HEK293 (cell line): ENCODE data around the gene KRT74.
A peak's percentile ranks its signal among the peaks of the same experiment; 100 is the strongest.

Experiments used
- CTCF ChIA-PET: fragments of 350-600 bp; formaldehyde crosslinking; extraction: SDS; loops from one replicate; lab custom pipeline; 2021; ENCODE audit warnings: antibody characterized with exemption; lab: Yijun Ruan, JAX
- POLR2A ChIA-PET: fragments of 300-600 bp; formaldehyde crosslinking; extraction: SDS; loops from one replicate; lab custom pipeline; 2020; ENCODE audit warnings: antibody characterized with exemption, inconsistent platforms; lab: Yijun Ruan, JAX
- H3K27ac ChIP-seq: fragments of 200-500 bp; sonication (Bioruptor generic); 2 replicates; pipeline ENCODE4 v1.5.1; 2014; ENCODE audit warnings: low read depth, low read length, control low read depth, inconsistent platforms; ENCODE audit errors: extremely low read depth
- H3K36me3 ChIP-seq, 2 experiments: fragments of 200-500 bp in 1 of 2; sonication (Bioruptor generic) in 1 of 2; 1 replicate in 1 of 2; 2 replicates in 1 of 2; pipeline ENCODE4 v1.5.1; 2014 to 2017; ENCODE audit warnings: inconsistent platforms in 2 of 2, low read length in 2 of 2; ENCODE audit not compliant: control insufficient read depth in 2 of 2, insufficient read depth in 1 of 2
- H3K4me1 ChIP-seq: fragments of 200-500 bp; sonication (Bioruptor generic); 2 replicates; pipeline ENCODE4 v1.5.1; 2014; ENCODE audit warnings: mild to moderate bottlenecking, low read length, inconsistent platforms; ENCODE audit not compliant: control insufficient read depth, insufficient read depth
- H3K4me3 ChIP-seq: 2 replicates; pipeline ENCODE4 v1.5.1; 2011; ENCODE audit warnings: low read depth, mild to moderate bottlenecking, control low read depth, low read length, moderate library complexity
- H3K9me3 ChIP-seq: fragments of 200-500 bp; sonication (Bioruptor generic); 2 replicates; pipeline ENCODE4 v1.5.1; 2014; ENCODE audit warnings: low read depth, low read length, inconsistent platforms; ENCODE audit not compliant: control insufficient read depth, insufficient read depth
- AEBP2 ChIP-seq: fragments of 450-650 bp; formaldehyde crosslinking; IDR thresholded peaks from 2 replicates; pipeline ENCODE4 v1.5.1; 2016; ENCODE audit warnings: missing biosample characterization, missing genetic modification characterization, borderline replicate concordance
- EGR2 ChIP-seq: fragments of 450-650 bp; formaldehyde crosslinking; IDR thresholded peaks from 2 replicates; pipeline ENCODE4 v1.5.1; 2016; ENCODE audit warnings: low read depth, missing biosample characterization, missing genetic modification characterization
- GFI1B ChIP-seq: fragments of 450-650 bp; formaldehyde crosslinking; IDR thresholded peaks from 2 replicates; pipeline ENCODE4 v1.5.1; 2016; ENCODE audit warnings: missing biosample characterization, missing genetic modification characterization
- GLI2 ChIP-seq: fragments of 450-650 bp; formaldehyde crosslinking; IDR thresholded peaks from 2 replicates; pipeline ENCODE4; 2017; ENCODE audit warnings: missing biosample characterization, missing genetic modification characterization, low read depth, borderline replicate concordance
- HOXA7 ChIP-seq: sonication (generic); formaldehyde crosslinking; IDR thresholded peaks from 2 replicates; pipeline ENCODE4 v1.8.1; 2022; ENCODE audit warnings: missing genetic modification reagents, borderline replicate concordance
- INSM2 ChIP-seq: fragments of 450-650 bp; formaldehyde crosslinking; IDR thresholded peaks from 2 replicates; pipeline ENCODE4 v1.5.1; 2016; ENCODE audit warnings: missing biosample characterization, missing genetic modification characterization
- KLF9 ChIP-seq: fragments of 450-650 bp; formaldehyde crosslinking; IDR thresholded peaks from 2 replicates; pipeline ENCODE4 v1.5.1; 2016; ENCODE audit warnings: missing biosample characterization, missing genetic modification characterization, low read depth
- PRDM6 ChIP-seq: fragments of 450-650 bp; formaldehyde crosslinking; IDR thresholded peaks from 2 replicates; pipeline ENCODE4 v1.5.1; 2017; ENCODE audit warnings: missing biosample characterization, missing genetic modification characterization
- RBAK ChIP-seq: fragments of 450-650 bp; formaldehyde crosslinking; IDR thresholded peaks from 2 replicates; pipeline ENCODE4 v1.5.1; 2016; ENCODE audit warnings: missing biosample characterization, missing genetic modification characterization
- ZBTB11 ChIP-seq: fragments of 450-650 bp; formaldehyde crosslinking; conservative IDR thresholded peaks from 2 replicates; pipeline ENCODE4 v1.5.1; 2016; ENCODE audit warnings: low read depth, missing biosample characterization, missing genetic modification characterization
- ZBTB17 ChIP-seq: fragments of 450-650 bp; formaldehyde crosslinking; IDR thresholded peaks from 2 replicates; pipeline ENCODE4 v1.5.1; 2016; ENCODE audit warnings: missing biosample characterization, missing genetic modification characterization
- ZBTB7A ChIP-seq: fragments of 450-650 bp; formaldehyde crosslinking; IDR thresholded peaks from 2 replicates; pipeline ENCODE4 v1.5.1; 2016; ENCODE audit warnings: low read depth, missing biosample characterization, missing genetic modification characterization
- ZFHX2 ChIP-seq: fragments of 450-650 bp; formaldehyde crosslinking; conservative IDR thresholded peaks from 2 replicates; pipeline ENCODE4 v1.5.1; 2016; ENCODE audit warnings: missing biosample characterization, missing genetic modification characterization
- ZIC2 ChIP-seq: fragments of 450-650 bp; formaldehyde crosslinking; IDR thresholded peaks from 2 replicates; pipeline ENCODE4 v1.5.1; 2016; ENCODE audit warnings: missing biosample characterization, missing genetic modification characterization
- ZNF10 ChIP-seq: fragments of 450-650 bp; formaldehyde crosslinking; IDR thresholded peaks from 2 replicates; pipeline ENCODE4 v1.5.1; 2017; ENCODE audit warnings: missing biosample characterization, missing genetic modification characterization
- ZNF148 ChIP-seq: fragments of 450-650 bp; formaldehyde crosslinking; IDR thresholded peaks from 2 replicates; pipeline ENCODE4 v1.5.0; 2017; ENCODE audit warnings: missing biosample characterization, missing genetic modification characterization, borderline replicate concordance
- ZNF174 ChIP-seq: fragments of 450-650 bp; formaldehyde crosslinking; IDR thresholded peaks from 2 replicates; pipeline ENCODE4 v1.5.0; 2017; ENCODE audit warnings: missing biosample characterization, mild to moderate bottlenecking, missing genetic modification characterization
- ZNF239 ChIP-seq: fragments of 450-650 bp; formaldehyde crosslinking; IDR thresholded peaks from 2 replicates; pipeline ENCODE4 v1.5.1; 2016; ENCODE audit warnings: missing biosample characterization, missing genetic modification characterization
- ZNF391 ChIP-seq: fragments of 450-650 bp; formaldehyde crosslinking; IDR thresholded peaks from 2 replicates; pipeline ENCODE4 v1.5.1; 2016; ENCODE audit warnings: low read depth, missing biosample characterization, missing genetic modification characterization, borderline replicate concordance
- ZNF473 ChIP-seq: fragments of 450-650 bp; formaldehyde crosslinking; IDR thresholded peaks from 2 replicates; pipeline ENCODE4 v1.5.1; 2017; ENCODE audit warnings: missing biosample characterization, missing genetic modification characterization
- ZNF510 ChIP-seq: fragments of 450-650 bp; formaldehyde crosslinking; IDR thresholded peaks from 2 replicates; pipeline ENCODE4 v1.5.1; 2018; ENCODE audit warnings: mild to moderate bottlenecking, missing genetic modification characterization, missing biosample characterization; ENCODE audit not compliant: insufficient replicate concordance
- ZNF513 ChIP-seq: fragments of 450-650 bp; IDR thresholded peaks from 2 replicates; pipeline ENCODE4 v1.5.1; 2018; ENCODE audit warnings: missing biosample characterization, missing genetic modification characterization
- ZNF747 ChIP-seq: fragments of 450-650 bp; formaldehyde crosslinking; IDR thresholded peaks from 2 replicates; pipeline ENCODE4 v1.5.1; 2016; ENCODE audit warnings: missing biosample characterization, missing genetic modification characterization

Gene KRT74

GRCh38 chr12:52578469-52578868 lies 4.8 kb upstream of the KRT74 start:
- H3K4me3 ChIP-seq: no peak overlapping the region
- TF ChIP-seq GLI2 (tag by site-specific recombination) (no peak), ZIC2 (tag by site-specific recombination) (no peak), PRDM6 (tag by site-specific recombination) (no peak), ZNF747 (no peak), EGR2 (0 out of 2 replicates have a peak, but pooled peaks have one; percentile 14), ZFHX2 (0 out of 2 replicates have a peak, but pooled peaks have one; percentile 13)
- no peaks in the 10 kb centered on the region for H3K4me1 ChIP-seq
- no peaks in the 10 kb centered on the region for H3K36me3 ChIP-seq
- H3K27ac ChIP-seq: no peak overlapping the region
- ChIA-PET CTCF (interaction anchor here (0.5 to 9.9 kb wide), 9 partner anchors 26 to 689 kb away, joined by 3 to 127 read pairs (median 3); partner anchors contain the start of gene ESPL1), POLR2A (interaction anchor here (0.6 to 1.2 kb wide), 3 partner anchors 24 to 385 kb away, joined by 5 to 9 read pairs (median 5); no protein-coding TSS in a partner anchor)
- H3K9me3 ChIP-seq: no peaks in the 10 kb centered on the region

- POLR2A ChIA-PET: no interaction called here
Observed at GRCh38 chr12:52577316-52577715, 3.7 kb upstream of the KRT74 start.

More at GRCh38 chr12:52577316-52577715, 3.7 kb upstream of the KRT74 start:
- Histone ChIP-seq H3K9me3 (no peaks in the 10 kb centered on the region), H3K27ac (no peak overlapping the region), H3K36me3 (no peaks in the 10 kb centered on the region), H3K4me1 (no peaks in the 10 kb centered on the region), H3K4me3 (no peak overlapping the region)
- CTCF ChIA-PET: interaction anchor here (0.9 to 1.1 kb wide), 2 partner anchors 17 to 302 kb away, joined by 3 read pairs; no protein-coding TSS in a partner anchor
- no peak for TF ChIP-seq ZNF239
- no peak for TF ChIP-seq AEBP2
- TF ChIP-seq ZNF473 (tag by site-specific recombination): no peak
- TF ChIP-seq ZNF10 (tag by site-specific recombination): no peak
- TF ChIP-seq ZNF513 (tag by site-specific recombination): no peak
- TF ChIP-seq ZBTB7A (tag by site-specific recombination): no peak
- TF ChIP-seq INSM2 (tag by site-specific recombination): no peak
- no peak for TF ChIP-seq ZNF174 (tag by site-specific recombination)
- no peak for TF ChIP-seq HOXA7
- TF ChIP-seq GFI1B: no peak
- TF ChIP-seq KLF9: no peak
- TF ChIP-seq ZBTB17 (tag by site-specific recombination): no peak
- TF ChIP-seq RBAK (tag by site-specific recombination): no peak
- TF ChIP-seq ZNF148: no peak
- TF ChIP-seq ZNF391 (tag by site-specific recombination): no peak
- no peak for TF ChIP-seq ZNF510 (tag by site-specific recombination)
- TF ChIP-seq ZBTB11 (tag by site-specific recombination): no peak
